Measurements from ENCODE around the gene TMEM117.

TMEM117 gene

GRCh38 chr12:43931187-43931586, 95.3 kb downstream of the TMEM117 start:
- TF ChIP-seq ZNF121 (tag by site-specific recombination; IDR thresholded peaks at IDR 0.05) (no peak), SETDB1 (IDR thresholded peaks at IDR 0.05; ENCODE audit: insufficient read length, low read length) (peak; percentile 45), ZNF157 (tag by site-specific recombination; IDR thresholded peaks at IDR 0.05) (no peak), ZNF26 (tag by site-specific recombination; IDR thresholded peaks at IDR 0.05) (peak; percentile 95), IKZF3 (tag by site-specific recombination; IDR thresholded peaks at IDR 0.05) (no peak), ZBTB49 (tag by site-specific recombination; IDR thresholded peaks at IDR 0.05; ENCODE audit: low read depth) (no peak)
- ChIA-PET CTCF (no interaction called here), POLR2A (no interaction called here)
- Histone ChIP-seq H3K4me1 (ENCODE audit: control insufficient read depth, insufficient read depth, low read length) (no peaks in the 10 kb centered on the region), H3K36me3 (ENCODE audit: control insufficient read depth in 2 of 2, insufficient read depth in 1 of 2, low read length in 2 of 2) (no peaks in the 10 kb centered on the region), H3K9me3 (ENCODE audit: control insufficient read depth, insufficient read depth, low read depth, low read length) (no peaks in the 10 kb centered on the region), H3K27ac (ENCODE audit: extremely low read depth, low read depth, low read length) (no peak overlapping the region), H3K4me3 (ENCODE audit: low read depth, low read length) (no peak overlapping the region)

- Histone ChIP-seq H3K36me3 (ENCODE audit: control insufficient read depth in 2 of 2, insufficient read depth in 1 of 2, low read length in 2 of 2) (no peaks in the 10 kb centered on the region; a peak in 1 of 3 replicates), H3K4me3 (ENCODE audit: low read depth, low read length) (no peak overlapping the region), H3K27ac (ENCODE audit: extremely low read depth, low read depth, low read length) (no peak overlapping the region), H3K9me3 (ENCODE audit: control insufficient read depth, insufficient read depth, low read depth, low read length) (no peaks in the 10 kb centered on the region), H3K4me1 (ENCODE audit: control insufficient read depth, insufficient read depth, low read length) (no peaks in the 10 kb centered on the region)
- ChIA-PET POLR2A (no interaction called here), CTCF (interaction anchor here (0.6 kb wide), 1 partner anchor 710 kb away, joined by 3 read pairs; no protein-coding TSS in a partner anchor)
- TF ChIP-seq ZFP41 (tag by site-specific recombination; IDR thresholded peaks at IDR 0.05; ENCODE audit: borderline replicate concordance) (no peak), ZBTB1 (tag by site-specific recombination; IDR thresholded peaks at IDR 0.05) (no peak), PATZ1 (tag by site-specific recombination; IDR thresholded peaks at IDR 0.05) (no peak), ZNF2 (tag by site-specific recombination; IDR thresholded peaks at IDR 0.05) (no peak), ZNF571 (tag by site-specific recombination; IDR thresholded peaks at IDR 0.05) (no peak)
Observed at GRCh38 chr12:43935581-43935980, 99.7 kb downstream of the TMEM117 start.

GRCh38 chr12:43937947-43938346, 102.1 kb downstream of the TMEM117 start:
- ChIA-PET CTCF (interaction anchor here (0.6 to 1.7 kb wide), 3 partner anchors 11 to 207 kb away, joined by 3 to 10 read pairs (median 3); no protein-coding TSS in a partner anchor), POLR2A (no interaction called here)
- no peak overlapping the region for H3K4me3 ChIP-seq (ENCODE audit: low read depth, low read length)
- H3K9me3 ChIP-seq (ENCODE audit: control insufficient read depth, insufficient read depth, low read depth, low read length) = no peaks in the 10 kb centered on the region
- H3K4me1 ChIP-seq (ENCODE audit: control insufficient read depth, insufficient read depth, low read length) = no peaks in the 10 kb centered on the region
- no peak overlapping the region for H3K27ac ChIP-seq (ENCODE audit: extremely low read depth, low read depth, low read length)
- TF ChIP-seq ZFP41 (tag by site-specific recombination; IDR thresholded peaks at IDR 0.05; ENCODE audit: borderline replicate concordance) = no peak
- TF ChIP-seq ZNF558 (tag by site-specific recombination; IDR thresholded peaks at IDR 0.05) = no peak
- no peak for TF ChIP-seq ZNF280C (tag by site-specific recombination; IDR thresholded peaks at IDR 0.05)
- no peak for TF ChIP-seq ZNF266 (tag by site-specific recombination; IDR thresholded peaks at IDR 0.05; ENCODE audit: low read depth)
- TF ChIP-seq ZNF140 (tag by site-specific recombination; IDR thresholded peaks at IDR 0.05) = no peak
- no peak for TF ChIP-seq ZNF837 (tag by site-specific recombination; IDR thresholded peaks at IDR 0.05)
- TF ChIP-seq ZNF239 (tag by site-specific recombination; IDR thresholded peaks at IDR 0.05) = no peak
- no peak for TF ChIP-seq ZNF292 (tag by site-specific recombination; IDR thresholded peaks at IDR 0.05; ENCODE audit: borderline replicate concordance, low read depth)
- no peak for TF ChIP-seq ZNF350 (tag by site-specific recombination; IDR thresholded peaks at IDR 0.05)
- TF ChIP-seq ZNF223 (tag by site-specific recombination; IDR thresholded peaks at IDR 0.05) = no peak
- no peak for TF ChIP-seq FEZF1 (tag by site-specific recombination; IDR thresholded peaks at IDR 0.05)
- no peak for TF ChIP-seq ZXDB (tag by site-specific recombination; IDR thresholded peaks at IDR 0.05)
- no peak for TF ChIP-seq ZNF394 (tag by site-specific recombination; IDR thresholded peaks at IDR 0.05; ENCODE audit: borderline replicate concordance)
- no peaks in the 10 kb centered on the region; a peak in 1 of 3 replicates for H3K36me3 ChIP-seq (ENCODE audit: control insufficient read depth in 2 of 2, insufficient read depth in 1 of 2, low read length in 2 of 2)
